K562 (cell line): ENCODE measurements around the gene REX1BD. TPM values are rescaled to one million over a fixed set of nuclear protein-coding genes. Genes with fewer than 3 reads are reported as not detected.

Source experiments
- BRD4 ChIP-seq: fragments of 200-600 bp; sonication (generic); IDR thresholded peaks from 2 replicates; pipeline ENCODE4 v1.6.1; 2017; ENCODE audit warnings: inconsistent platforms
- EP400 ChIP-seq: fragments of 450-650 bp; IDR thresholded peaks from 2 replicates; pipeline ENCODE4 v1.6.1; 2017; ENCODE audit warnings: antibody characterized with exemption, mild to moderate bottlenecking, moderate library complexity
- GTF2F1 ChIP-seq: IDR thresholded peaks from 2 replicates; pipeline ENCODE4 v1.6.1; 2011; ENCODE audit warnings: low read depth, low read length, improper control_type of control experiment
- HEY1 ChIP-seq: fragments of 250-450 bp; sonication (Bioruptor Pico); IDR thresholded peaks from 2 replicates; pipeline ENCODE4 v1.5.0; 2020; ENCODE audit warnings: mild to moderate bottlenecking, moderate library complexity, borderline replicate concordance
- KHSRP ChIP-seq: fragments of 450-650 bp; IDR thresholded peaks from 2 replicates; pipeline ENCODE4 v1.6.1; 2017
- LCOR ChIP-seq: sonication (generic); formaldehyde crosslinking; IDR thresholded peaks from 2 replicates; pipeline ENCODE4 v1.8.0; 2022; ENCODE audit warnings: mild to moderate bottlenecking, missing genetic modification reagents
- NR0B1 ChIP-seq: fragments of 450-650 bp; IDR thresholded peaks from one replicate; pipeline ENCODE4 v1.6.1; 2018; ENCODE audit warnings: mild to moderate bottlenecking, moderate library complexity; ENCODE audit not compliant: partially characterized antibody
- SETDB1 ChIP-seq: IDR thresholded peaks from one replicate; pipeline ENCODE4 v1.6.1; 2012; ENCODE audit warnings: low read length, control low read depth, inconsistent platforms
- ZNF407 ChIP-seq: fragments of 450-650 bp; IDR thresholded peaks from 2 replicates; pipeline ENCODE4 v1.6.1; 2016; ENCODE audit warnings: low read depth
- ZNF592 ChIP-seq: fragments of 450-650 bp; IDR thresholded peaks from 2 replicates; pipeline ENCODE4 v1.6.1; 2017; ENCODE audit warnings: antibody characterized with exemption, mild to moderate bottlenecking
- ZNF668 ChIP-seq: fragments of 250-450 bp; sonication (Bioruptor Pico); IDR thresholded peaks from 2 replicates; pipeline ENCODE4 v1.8.0; 2022; ENCODE audit warnings: mild to moderate bottlenecking, inconsistent platforms
- polyA plus RNA-seq, 8 experiments: library from polyadenylated mRNA; depleted of rRNA in 4 of 8; stranded (reverse) in 5 of 8; unstranded in 3 of 8; fragments of >200 nt; fragmentation: Nextera tagmentation in 2 of 8; fragmentation: Illumina TruSeq in 1 of 8; extraction: Ambion mirVana in 2 of 8; extraction: Trizol in 1 of 8; gene quantifications; 2 replicates each; pipeline versions ENCODE4 v1.2.1 to v1.2.3, GENCODE V29; 2011 to 2014; ENCODE audit warnings: inconsistent platforms in 1 of 8, missing spikeins in 1 of 8
- total RNA-seq, 7 experiments: library from RNA; depleted of rRNA in 6 of 7; stranded (reverse); fragments of >200 nt in 6 of 7; fragmentation: Illumina TruSeq in 2 of 7; extraction: Trizol in 2 of 7; gene quantifications; 2 replicates each; pipeline versions ENCODE4 v1.2.1 to v1.2.3, GENCODE V29; 2011 to 2021; ENCODE audit warnings: low replicate concordance in 1 of 7
- TF ChIP-seq, protein P1 (sequence below): IDR thresholded peaks from 2 replicates; pipeline ENCODE4 v1.6.1; 2014; ENCODE audit warnings: antibody characterized with exemption

REX1BD gene
- total and polyA plus RNA-seq, 9 of the 15 experiments (the other 6 are each of a cell fraction or from before 2014, with no cell fraction given) = 1.9 to 136 (median 13.8) TPM

GRCh38 chr19:18571564-18572344, 16.8 kb upstream of the REX1BD start, which contains the start of gene UBA52 (continued):
- TF ChIP-seq ZNF407 = no peak
- TF ChIP-seq KHSRP = no peak
- TF ChIP-seq ZNF592 = no peak
- peak; percentile 67; the same call in 1 of the 2 replicates for TF ChIP-seq GTF2F1
- no peak for TF ChIP-seq ZNF668 (CRISPR knock-in tag)
- peak; percentile 98 for TF ChIP-seq EP400
- no peak; the same call in 1 of the 2 replicates for TF ChIP-seq HEY1 (CRISPR knock-in tag)
- 0 out of 2 replicates have a peak, but pooled peaks have one; percentile 58 for TF ChIP-seq BRD4
- TF ChIP-seq NR0B1 = no peak
- TF ChIP-seq SETDB1 = no peak
- peak; percentile 79; the same call in 1 of the 2 replicates for TF ChIP-seq LCOR (CRISPR knock-in tag)
- TF ChIP-seq, protein P1, sequence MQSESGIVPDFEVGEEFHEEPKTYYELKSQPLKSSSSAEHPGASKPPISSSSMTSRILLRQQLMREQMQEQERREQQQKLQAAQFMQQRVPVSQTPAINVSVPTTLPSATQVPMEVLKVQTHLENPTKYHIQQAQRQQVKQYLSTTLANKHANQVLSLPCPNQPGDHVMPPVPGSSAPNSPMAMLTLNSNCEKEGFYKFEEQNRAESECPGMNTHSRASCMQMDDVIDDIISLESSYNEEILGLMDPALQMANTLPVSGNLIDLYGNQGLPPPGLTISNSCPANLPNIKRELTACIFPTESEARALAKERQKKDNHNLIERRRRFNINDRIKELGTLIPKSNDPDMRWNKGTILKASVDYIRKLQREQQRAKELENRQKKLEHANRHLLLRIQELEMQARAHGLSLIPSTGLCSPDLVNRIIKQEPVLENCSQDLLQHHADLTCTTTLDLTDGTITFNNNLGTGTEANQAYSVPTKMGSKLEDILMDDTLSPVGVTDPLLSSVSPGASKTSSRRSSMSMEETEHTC = peak; percentile 97
